Measurements from ENCODE around the gene TBXAS1.

The TBXAS1 gene

GRCh38 chr7:139876622-139877283 is 47.7 kb downstream of the TBXAS1 start:
- Histone ChIP-seq H3K4me1 (ENCODE audit: control insufficient read depth, insufficient read depth, low read length) (no peaks in the 10 kb centered on the region), H3K9me3 (ENCODE audit: control insufficient read depth, insufficient read depth, low read depth, low read length) (no peaks in the 10 kb centered on the region), H3K4me3 (ENCODE audit: low read depth, low read length) (no peak overlapping the region), H3K36me3 (ENCODE audit: control insufficient read depth in 2 of 2, insufficient read depth in 1 of 2, low read length in 2 of 2) (no peaks in the 10 kb centered on the region), H3K27ac (ENCODE audit: extremely low read depth, low read depth, low read length) (no peak overlapping the region)
- TF ChIP-seq ZNF449 (tag by site-specific recombination; IDR thresholded peaks at IDR 0.05) (no peak), REPIN1 (tag by site-specific recombination; IDR thresholded peaks at IDR 0.05; ENCODE audit: low read depth) (no peak), ZNF704 (tag by site-specific recombination; IDR thresholded peaks at IDR 0.05) (no peak), ZNF10 (tag by site-specific recombination; IDR thresholded peaks at IDR 0.05) (no peak), ZBTB17 (tag by site-specific recombination; IDR thresholded peaks at IDR 0.05) (no peak), MYNN (tag by site-specific recombination; IDR thresholded peaks at IDR 0.05; ENCODE audit: borderline replicate concordance) (no peak), SCRT1 (tag by site-specific recombination; IDR thresholded peaks at IDR 0.05; ENCODE audit: borderline replicate concordance) (no peak), ZNF777 (tag by site-specific recombination; IDR thresholded peaks at IDR 0.05; ENCODE audit: borderline replicate concordance) (no peak), SCRT2 (tag by site-specific recombination; IDR thresholded peaks at IDR 0.05) (no peak), ZEB2 (tag by site-specific recombination; IDR thresholded peaks at IDR 0.05) (no peak), ZNF548 (tag by site-specific recombination; IDR thresholded peaks at IDR 0.05) (no peak), ZNF292 (tag by site-specific recombination; IDR thresholded peaks at IDR 0.05; ENCODE audit: borderline replicate concordance, low read depth) (no peak), ZNF18 (tag by site-specific recombination; IDR thresholded peaks at IDR 0.05) (no peak), ZNF350 (tag by site-specific recombination; IDR thresholded peaks at IDR 0.05) (no peak), BCL11B (tag by site-specific recombination; IDR thresholded peaks at IDR 0.05; ENCODE audit: low read depth) (no peak), ZFP69B (tag by site-specific recombination; IDR thresholded peaks at IDR 0.05) (no peak), ZNF837 (tag by site-specific recombination; IDR thresholded peaks at IDR 0.05) (no peak), ZNF184 (tag by site-specific recombination; IDR thresholded peaks at IDR 0.05) (no peak)
- CTCF ChIA-PET: interaction anchor here (0.8 kb wide), 1 partner anchor 1112 kb away, joined by 3 read pairs; no protein-coding TSS in a partner anchor
- POLR2A ChIA-PET: no interaction called here

- H3K4me3 ChIP-seq (ENCODE audit: low read depth, low read length): no peak overlapping the region
- H3K9me3 ChIP-seq (ENCODE audit: control insufficient read depth, insufficient read depth, low read depth, low read length): no peaks in the 10 kb centered on the region
- H3K36me3 ChIP-seq (ENCODE audit: control insufficient read depth in 2 of 2, insufficient read depth in 1 of 2, low read length in 2 of 2): no peaks in the 10 kb centered on the region
- H3K4me1 ChIP-seq (ENCODE audit: control insufficient read depth, insufficient read depth, low read length): no peaks in the 10 kb centered on the region
- POLR2A ChIA-PET: no interaction called here
- no peak overlapping the region for H3K27ac ChIP-seq (ENCODE audit: extremely low read depth, low read depth, low read length)
- CTCF ChIA-PET: no interaction called here
- TF ChIP-seq PATZ1 (tag by site-specific recombination; IDR thresholded peaks at IDR 0.05) (no peak), GLIS2 (tag by site-specific recombination; IDR thresholded peaks at IDR 0.05) (no peak), SCRT2 (tag by site-specific recombination; IDR thresholded peaks at IDR 0.05) (no peak), ZBTB1 (tag by site-specific recombination; IDR thresholded peaks at IDR 0.05) (no peak), ZFHX2 (tag by site-specific recombination; conservative IDR thresholded peaks at IDR 0.05) (no peak), TSHZ1 (tag by site-specific recombination; IDR thresholded peaks at IDR 0.05; ENCODE audit: borderline replicate concordance) (no peak), ZNF629 (tag by site-specific recombination; IDR thresholded peaks at IDR 0.05) (no peak)
These were observed 54.8 kb downstream of the TBXAS1 start for GRCh38 chr7:139883814-139884213.
